Endothelial cell of umbilical vein (primary cell): Measurements from ENCODE around the gene MCU. TPM values are rescaled to one million over a fixed set of nuclear protein-coding genes. Genes with fewer than 3 reads are reported as not detected.

Experiments used
- BruUV-seq: library from RNA; stranded (reverse); fragments of 400-500 nt; replicated peaks from 2 replicates; lab custom pipeline; 2021; lab: Mats Ljungman, UMichigan
- CTCF ChIA-PET: fragments of 300-600, 350-600 bp; sonication (Branson Sonifier 250); formaldehyde crosslinking; loops from one replicate; lab custom pipeline; 2021; ENCODE audit warnings: antibody characterized with exemption, inconsistent platforms; lab: Charles Lee
- POLR2A ChIA-PET: fragments of 300-600, 350-600 bp; sonication (Branson Sonifier 250); formaldehyde crosslinking; loops from one replicate; lab custom pipeline; 2021; ENCODE audit warnings: antibody characterized with exemption, inconsistent platforms; lab: Charles Lee
- DNase-seq: peaks from one replicate; pipeline ENCODE4 v3.0.0-alpha.2; 2011; ENCODE audit warnings: low read depth, low spot score
- FAIRE-seq: peaks from 2 replicates; lab custom pipeline; 2011; peaks lifted over from hg19 to GRCh38; lab: Jason Lieb, UNC
- H2AFZ ChIP-seq: 2 replicates; pipeline ENCODE4 v1.6.0; 2012; ENCODE audit warnings: low read depth, low read length, control low read depth, inconsistent platforms
- H3K27ac ChIP-seq: 2 replicates; pipeline ENCODE4 v1.5.1; 2011; ENCODE audit warnings: low read depth, mild to moderate bottlenecking, control low read depth, low read length, moderate library complexity; ENCODE audit not compliant: insufficient read depth
- H3K27me3 ChIP-seq, 2 experiments: 2 replicates each; pipeline versions ENCODE4 v1.6.0 to v1.6.1; 2011; ENCODE audit warnings: low read length in 2 of 2, mixed read lengths in 1 of 2; ENCODE audit not compliant: control insufficient read depth in 2 of 2, insufficient read depth in 2 of 2
- H3K36me3 ChIP-seq, 2 experiments: 2 replicates in 1 of 2; 3 replicates in 1 of 2; pipeline ENCODE4 v1.5.1; 2011; ENCODE audit warnings: low read length in 2 of 2, mild to moderate bottlenecking in 1 of 2, moderate library complexity in 1 of 2; ENCODE audit not compliant: control insufficient read depth in 2 of 2, insufficient read depth in 2 of 2; ENCODE audit errors: extremely low read depth in 1 of 2
- H3K4me1 ChIP-seq: 3 replicates; pipeline ENCODE4 v1.5.1; 2011; ENCODE audit warnings: mild to moderate bottlenecking, low read length; ENCODE audit not compliant: control insufficient read depth, insufficient read depth; ENCODE audit errors: extremely low read depth
- H3K4me2 ChIP-seq: 2 replicates; pipeline ENCODE4 v1.6.1; 2011; ENCODE audit warnings: low read length, control low read depth, mixed read lengths; ENCODE audit not compliant: insufficient read depth
- H3K4me3 ChIP-seq, 3 experiments: fragments of 200-600 bp in 1 of 3; sonication (generic), shearing (Covaris generic) in 1 of 3; replicated peaks in 1 of 3; 2 replicates each; pipeline ENCODE4 v1.5.1; 2011 to 2016; ENCODE audit warnings: control low read depth in 3 of 3, low read length in 3 of 3, mild to moderate bottlenecking in 2 of 3, inconsistent platforms in 1 of 3, low read depth in 1 of 3, moderate library complexity in 1 of 3; ENCODE audit not compliant: insufficient read depth in 1 of 3
- H3K79me2 ChIP-seq: 2 replicates; pipeline ENCODE4 v1.6.0; 2012; ENCODE audit warnings: low read length, inconsistent platforms; ENCODE audit not compliant: control insufficient read depth, insufficient read depth
- H3K9ac ChIP-seq: replicated peaks from 2 replicates; pipeline ENCODE3; 2011; ENCODE audit warnings: low read length, control low read depth; ENCODE audit not compliant: insufficient read depth; ENCODE audit errors: extremely low read depth
- H3K9me1 ChIP-seq: replicated peaks from 3 replicates; pipeline ENCODE4 v1.6.0; 2011; ENCODE audit warnings: mild to moderate bottlenecking, low read length; ENCODE audit not compliant: control insufficient read depth, insufficient read depth; ENCODE audit errors: extremely low read depth
- H3K9me3 ChIP-seq: replicated peaks from 2 replicates; pipeline ENCODE4 v1.5.1; 2012; ENCODE audit warnings: low read length, inconsistent platforms; ENCODE audit not compliant: control insufficient read depth, insufficient read depth
- H4K20me1 ChIP-seq: replicated peaks from 2 replicates; pipeline ENCODE3; 2011; ENCODE audit warnings: mild to moderate bottlenecking, low read length; ENCODE audit not compliant: control insufficient read depth, insufficient read depth; ENCODE audit errors: extremely low read depth
- CTCF ChIP-seq, 2 donors: IDR thresholded peaks; 1 replicate in 1 of 2; 2 replicates in 1 of 2; pipeline ENCODE4 v1.5.1; 2011; ENCODE audit warnings: low read length in 2 of 2, mild to moderate bottlenecking in 2 of 2, moderate library complexity in 2 of 2, control low read depth in 1 of 2, inconsistent platforms in 1 of 2, low read depth in 1 of 2; ENCODE audit not compliant: insufficient read depth in 1 of 2; ENCODE audit errors: extremely low read depth in 1 of 2
- EZH2 ChIP-seq: IDR thresholded peaks from 2 replicates; pipeline ENCODE4 v1.6.1; 2012; ENCODE audit warnings: borderline replicate concordance, low read depth, mild to moderate bottlenecking, moderate library complexity, low read length, inconsistent platforms; ENCODE audit not compliant: severe bottlenecking
- FOS ChIP-seq: IDR thresholded peaks from 2 replicates; pipeline ENCODE4 v1.6.1; 2011; ENCODE audit warnings: mild to moderate bottlenecking, low read length, moderate library complexity, borderline replicate concordance; ENCODE audit not compliant: insufficient read depth
- GATA2 ChIP-seq: IDR thresholded peaks from 2 replicates; pipeline ENCODE4 v1.7.0; 2011; ENCODE audit warnings: low read depth, mild to moderate bottlenecking, moderate library complexity, mixed read lengths, low read length; ENCODE audit not compliant: insufficient read length, insufficient read depth
- JUN ChIP-seq: IDR thresholded peaks from 2 replicates; pipeline ENCODE4 v1.6.1; 2011; ENCODE audit warnings: borderline replicate concordance, low read depth; ENCODE audit not compliant: insufficient read length, insufficient read depth
- MAX ChIP-seq: IDR thresholded peaks from 2 replicates; pipeline ENCODE4 v1.6.1; 2011; ENCODE audit not compliant: insufficient read depth, insufficient read length
- MYC ChIP-seq: IDR thresholded peaks from one replicate; pipeline ENCODE4 v1.6.1; 2011; ENCODE audit warnings: mild to moderate bottlenecking, low read depth, low read length
- POLR2A ChIP-seq: IDR thresholded peaks from 2 replicates; pipeline ENCODE4 v1.6.1; 2012; ENCODE audit warnings: low read depth, mild to moderate bottlenecking, control low read depth, low read length
- POLR2AphosphoS5 ChIP-seq: IDR thresholded peaks from 2 replicates; pipeline ENCODE4 v1.6.1; 2012; ENCODE audit warnings: low read depth, mild to moderate bottlenecking, control low read depth, low read length, moderate library complexity; ENCODE audit not compliant: insufficient read depth
- dilution Hi-C: fragments of 300-500 bp; cut with MboI; formaldehyde crosslinking; loops from one replicate; pipeline ENCODE4 v1.15.0; 2019; ENCODE audit warnings: low sequenced_read_pairs; ENCODE audit not compliant: extremely low pct_ligation_motif_present
- intact Hi-C: fragments of 100-400 bp; cut with micrococcal nuclease; formaldehyde crosslinking; loops from one replicate; pipeline ENCODE4 v1.10.0; 2022
- polyA plus RNA-seq, 4 experiments: library from polyadenylated mRNA; depleted of rRNA in 3 of 4; stranded (reverse) in 3 of 4; unstranded in 1 of 4; fragments of >200 nt; gene quantifications; 2 replicates each; pipeline versions ENCODE4 v1.2.1 to v1.2.3, GENCODE V29; 2011 to 2012; ENCODE audit warnings: missing spikeins in 1 of 4
- total RNA-seq: library from RNA; stranded (reverse); gene quantifications from 2 replicates; pipeline ENCODE4 v1.2.3, GENCODE V29; 2021

The MCU gene
- total and polyA plus RNA-seq, 2 donors (not counting 3 experiments of a cell fraction or from before 2014, with no cell fraction given), result 25.2 to 37.2 TPM

GRCh38 chr10:72759584-72759983 lies 67.6 kb downstream of the MCU start:
- no peak overlapping the region for H3K27ac ChIP-seq
- no peak overlapping the region for H3K4me2 ChIP-seq
- intact Hi-C loops (no loop called here), dilution Hi-C loops (no loop called here)
- H2AFZ ChIP-seq, result no peak overlapping the region
- H3K9me1 ChIP-seq, result no peaks in the 10 kb centered on the region
- no peak overlapping the region for H3K9ac ChIP-seq
- DNase-seq (no peak), FAIRE-seq (no peak)
- no TSS peak for BruUV-seq
- H3K27me3 ChIP-seq, result no peaks in the 10 kb centered on the region
- ChIA-PET POLR2A (no interaction called here), CTCF (no interaction called here)
- no peaks in the 10 kb centered on the region for H4K20me1 ChIP-seq
- H3K4me1 ChIP-seq, result no peaks in the 10 kb centered on the region
- no peaks in the 10 kb centered on the region for H3K9me3 ChIP-seq
- H3K79me2 ChIP-seq, result peaks cover 2% of the 10 kb centered on the region
- TF ChIP-seq MAX (no peak), FOS (no peak), EZH2 (no peak), CTCF (IDR thresholded peaks at IDR 0.05; ENCODE audit: extremely low read depth in 1 of 2, insufficient read depth in 1 of 2, low read depth in 1 of 2, low read length in 2 of 2) (no peak), POLR2A (no peak), POLR2AphosphoS5 (no peak), JUN (no peak), GATA2 (no peak), MYC (no peak)
- no peaks in the 10 kb centered on the region for H3K36me3 ChIP-seq
- H3K4me3 ChIP-seq, result no peak overlapping the region
